Loucy (cell line): ENCODE data around the gene RELL2.
A peak's percentile ranks its signal among the peaks of the same experiment; 100 is the strongest.

Source experiments
- H2AFZ ChIP-seq: fragments of 200-600 bp; sonication (generic); 2 replicates; pipeline ENCODE4 v1.6.0; 2016; ENCODE audit warnings: antibody characterized with exemption, mild to moderate bottlenecking, low read length, moderate library complexity
- H3F3A ChIP-seq: fragments of 200-600 bp; 2 replicates; pipeline ENCODE4 v1.6.0; 2016; ENCODE audit warnings: antibody characterized with exemption, low read depth, mild to moderate bottlenecking
- H3K27me3 ChIP-seq: fragments of 200-600 bp; sonication (generic); 2 replicates; pipeline ENCODE4 v1.6.1; 2014; ENCODE audit warnings: low read length, mild to moderate bottlenecking; ENCODE audit not compliant: insufficient read depth, poor library complexity, severe bottlenecking
- H3K36me3 ChIP-seq: fragments of 200-600 bp; sonication (generic); 2 replicates; pipeline ENCODE4 v1.6.1; 2016; ENCODE audit warnings: low read length; ENCODE audit not compliant: insufficient read depth
- H3K4me1 ChIP-seq: fragments of 200-600 bp; sonication (generic); 2 replicates; pipeline ENCODE4 v1.5.1; 2014; ENCODE audit warnings: low read length, mild to moderate bottlenecking; ENCODE audit not compliant: insufficient read depth, poor library complexity, severe bottlenecking
- H3K4me2 ChIP-seq: fragments of 200-600 bp; sonication (generic); 2 replicates; pipeline ENCODE4 v1.6.0; 2014; ENCODE audit warnings: antibody characterized with exemption, low read length, low read depth, mild to moderate bottlenecking; ENCODE audit not compliant: poor library complexity, severe bottlenecking
- H3K4me3 ChIP-seq: fragments of 200-600 bp; sonication (generic); 2 replicates; pipeline ENCODE4 v1.5.1; 2014; ENCODE audit warnings: low read length, mild to moderate bottlenecking, mixed read lengths; ENCODE audit not compliant: poor library complexity, severe bottlenecking
- H3K79me2 ChIP-seq: fragments of 200-600 bp; sonication (generic); 2 replicates; pipeline ENCODE4 v1.6.1; 2014; ENCODE audit warnings: low read length; ENCODE audit not compliant: insufficient read depth
- H3K9ac ChIP-seq: fragments of 200-600 bp; sonication (generic); 2 replicates; pipeline ENCODE4 v1.6.0; 2014; ENCODE audit warnings: mild to moderate bottlenecking, low read depth, low read length, moderate library complexity; ENCODE audit not compliant: poor library complexity, severe bottlenecking
- H3K9me2 ChIP-seq: fragments of 200-600 bp; sonication (generic); replicated peaks from 2 replicates; pipeline ENCODE4 v1.6.1; 2016; ENCODE audit warnings: low read depth, low read length, mixed read lengths
- H3K9me3 ChIP-seq: fragments of 200-600 bp; sonication (generic); 2 replicates; pipeline ENCODE4 v1.6.1; 2014; ENCODE audit warnings: mild to moderate bottlenecking, antibody characterized with exemption, low read length, low read depth; ENCODE audit not compliant: insufficient read depth
- H4K20me1 ChIP-seq: fragments of 200-600 bp; sonication (generic); 2 replicates; pipeline ENCODE4 v1.6.0; 2014; ENCODE audit warnings: antibody characterized with exemption, low read length, mild to moderate bottlenecking; ENCODE audit not compliant: insufficient read depth, poor library complexity, severe bottlenecking
- CTCF ChIP-seq: fragments of 200-600 bp; sonication (generic); conservative IDR thresholded peaks from 2 replicates; pipeline ENCODE4 v1.5.1; 2014; ENCODE audit warnings: mild to moderate bottlenecking, antibody characterized with exemption, low read length
- EZH2phosphoT487 ChIP-seq: fragments of 200-600 bp; IDR thresholded peaks from 2 replicates; pipeline ENCODE4 v1.6.1; 2018; ENCODE audit warnings: antibody characterized with exemption, mild to moderate bottlenecking, moderate library complexity, borderline replicate concordance

Gene RELL2

GRCh38 chr5:141617128-141617527 lies 19.7 kb upstream of the RELL2 start:
- Histone ChIP-seq H3K4me1 (peaks cover 49% of the 10 kb centered on the region), H3K4me3 (peak overlapping the region; percentile 79), H3K79me2 (peaks cover 66% of the 10 kb centered on the region), H3K36me3 (peaks cover 24% of the 10 kb centered on the region; the same call in 1 of the 2 replicates), H3F3A (no peaks in the 10 kb centered on the region), H3K9me2 (no peaks in the 10 kb centered on the region), H3K9ac (peak overlapping the region; percentile 76), H3K9me3 (no peaks in the 10 kb centered on the region), H2AFZ (no peak overlapping the region), H3K27me3 (no peaks in the 10 kb centered on the region), H4K20me1 (peaks cover 57% of the 10 kb centered on the region), H3K4me2 (peak overlapping the region; percentile 90)
- TF ChIP-seq CTCF (no peak), EZH2phosphoT487 (no peak)

- H3K4me2 ChIP-seq = peak overlapping the region; percentile 90
- no peaks in the 10 kb centered on the region for H3K9me2 ChIP-seq
- H4K20me1 ChIP-seq = peaks cover 52% of the 10 kb centered on the region
- TF ChIP-seq EZH2phosphoT487 (no peak), CTCF (no peak)
- peaks cover 61% of the 10 kb centered on the region for H3K79me2 ChIP-seq
- H3K9ac ChIP-seq = peak overlapping the region; percentile 76
- no peaks in the 10 kb centered on the region for H3K27me3 ChIP-seq
- H3F3A ChIP-seq = no peaks in the 10 kb centered on the region
- no peaks in the 10 kb centered on the region for H3K9me3 ChIP-seq
- peak overlapping the region; percentile 79 for H3K4me3 ChIP-seq
- H3K36me3 ChIP-seq = peaks cover 26% of the 10 kb centered on the region; the same call in 1 of the 2 replicates
- H2AFZ ChIP-seq = no peak overlapping the region
- H3K4me1 ChIP-seq = peaks cover 43% of the 10 kb centered on the region
Observed at GRCh38 chr5:141617682-141618029, 19.1 kb upstream of the RELL2 start.

GRCh38 chr5:141618030-141618803 lies 18.6 kb upstream of the RELL2 start:
- Histone ChIP-seq H3K4me2 (peak overlapping the region; percentile 90), H3K4me1 (peaks cover 41% of the 10 kb centered on the region), H3K9me2 (no peaks in the 10 kb centered on the region), H3K36me3 (peaks cover 27% of the 10 kb centered on the region; the same call in 1 of the 2 replicates), H3K9ac (peak overlapping the region; percentile 76), H3K27me3 (no peaks in the 10 kb centered on the region), H3F3A (no peaks in the 10 kb centered on the region), H3K4me3 (peak overlapping the region; percentile 79), H3K79me2 (peaks cover 55% of the 10 kb centered on the region), H2AFZ (peak overlapping the region; percentile 15; the same call in 1 of the 2 replicates), H4K20me1 (peaks cover 46% of the 10 kb centered on the region), H3K9me3 (no peaks in the 10 kb centered on the region)
- TF ChIP-seq CTCF (no peak), EZH2phosphoT487 (no peak)
